Kidney epithelial cell (primary cell): ENCODE data around the gene ALKBH7. TPM values are rescaled to one million over a fixed set of nuclear protein-coding genes. Genes with fewer than 3 reads are reported as not detected.

Source experiments
- DNase-seq: peaks from one replicate; pipeline ENCODE4 v3.0.0-alpha.2; 2010; ENCODE audit warnings: low read depth
- H3K27me3 ChIP-seq: 2 replicates; pipeline ENCODE4 v1.6.0; 2011; ENCODE audit warnings: low read length; ENCODE audit not compliant: control insufficient read depth, insufficient read depth
- H3K36me3 ChIP-seq: 2 replicates; pipeline ENCODE4 v1.5.1; 2011; ENCODE audit warnings: low read length; ENCODE audit not compliant: control insufficient read depth, insufficient read depth
- H3K4me3 ChIP-seq: 2 replicates; pipeline ENCODE4 v1.5.1; 2011; ENCODE audit warnings: low read depth, mild to moderate bottlenecking, control low read depth, low read length
- CTCF ChIP-seq: IDR thresholded peaks from 2 replicates; pipeline ENCODE4 v1.5.1; 2011; ENCODE audit warnings: mild to moderate bottlenecking, moderate library complexity, low read length, control low read depth, inconsistent platforms; ENCODE audit not compliant: insufficient read depth, poor library complexity, severe bottlenecking
- total RNA-seq: library from RNA; depleted of rRNA; stranded (reverse); fragments of >200 nt; gene quantifications from 2 replicates; pipeline ENCODE4 v1.2.3, GENCODE V29; 2015

ALKBH7 gene
- total RNA-seq, 1 donor from 2014 or later, result 55.1 TPM

DNA sequence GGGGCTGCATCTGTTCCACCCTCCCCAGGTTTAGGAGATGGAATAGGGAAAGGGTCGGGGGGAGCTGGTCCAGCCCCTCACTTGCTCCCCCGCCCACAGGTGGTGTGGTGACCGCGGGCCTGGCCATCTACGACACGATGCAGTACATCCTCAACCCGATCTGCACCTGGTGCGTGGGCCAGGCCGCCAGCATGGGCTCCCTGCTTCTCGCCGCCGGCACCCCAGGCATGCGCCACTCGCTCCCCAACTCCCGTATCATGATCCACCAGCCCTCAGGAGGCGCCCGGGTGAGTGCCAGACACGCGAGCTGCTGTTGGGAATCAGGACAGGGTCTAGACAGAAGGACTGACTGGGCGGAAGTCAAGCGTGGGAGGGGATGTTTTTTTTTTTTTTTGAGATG lies 8.2 kb upstream of the ALKBH7 start:
- no peak for DNase-seq
- TF ChIP-seq CTCF, result no peak
- H3K27me3 ChIP-seq, result no peaks in the 10 kb centered on the region
- H3K36me3 ChIP-seq, result peaks cover 1% of the 10 kb centered on the region
- no peak overlapping the region for H3K4me3 ChIP-seq

- no peaks in the 10 kb centered on the region for H3K36me3 ChIP-seq
- peak overlapping the region; percentile 75 for H3K4me3 ChIP-seq
- peak; percentile 84 for DNase-seq
- no peak for TF ChIP-seq CTCF
- H3K27me3 ChIP-seq, result no peaks in the 10 kb centered on the region
These were observed 660 bp downstream of the ALKBH7 start for GRCh38 chr19:6373096-6373812.

- no peak for DNase-seq
- Histone ChIP-seq H3K27me3 (no peaks in the 10 kb centered on the region), H3K4me3 (peak overlapping the region; percentile 50), H3K36me3 (no peaks in the 10 kb centered on the region)
- no peak for TF ChIP-seq CTCF
These were observed 1.2 kb downstream of the ALKBH7 start for GRCh38 chr19:6373813-6374108.

GRCh38 chr19:6374161-6374709 lies 1.6 kb downstream of the ALKBH7 start:
- no peak overlapping the region for H3K4me3 ChIP-seq
- TF ChIP-seq CTCF, result no peak
- no peaks in the 10 kb centered on the region for H3K27me3 ChIP-seq
- no peak for DNase-seq
- H3K36me3 ChIP-seq, result no peaks in the 10 kb centered on the region

GRCh38 chr19:6374711-6375410 lies 2.3 kb downstream of the ALKBH7 start:
- no peak for TF ChIP-seq CTCF
- Histone ChIP-seq H3K27me3 (no peaks in the 10 kb centered on the region), H3K4me3 (no peak overlapping the region), H3K36me3 (peaks cover under 1% of the 10 kb centered on the region)
- no peak for DNase-seq
